OCI-LY7 (cell line): Measurements from ENCODE around the gene FAM83D. TPM values are rescaled to one million over a fixed set of nuclear protein-coding genes. Genes with fewer than 3 reads are reported as not detected.

Experiments used
- BruUV-seq: library from RNA; stranded (reverse); fragments of 400-500 nt; replicated peaks from 2 replicates; lab custom pipeline; 2021; lab: Mats Ljungman, UMichigan
- CTCF ChIA-PET: fragments of 300-600 bp; sonication (Branson Sonifier 250); formaldehyde crosslinking; loops from one replicate; lab custom pipeline; 2022; ENCODE audit warnings: antibody characterized with exemption; ENCODE audit not compliant: unreplicated experiment; lab: Charles Lee
- POLR2A ChIA-PET: fragments of 300-600 bp; sonication (Branson Sonifier 250); formaldehyde crosslinking; loops from one replicate; lab custom pipeline; 2022; ENCODE audit warnings: antibody characterized with exemption; lab: Charles Lee
- DNase-seq: peaks from one replicate; pipeline ENCODE4 v3.0.0-alpha.2; 2015; ENCODE audit warnings: low spot score
- H2AFZ ChIP-seq: fragments of 200-600 bp; sonication (generic), shearing (Covaris generic); 2 replicates; pipeline ENCODE4 v1.6.1; 2014; ENCODE audit warnings: mild to moderate bottlenecking, antibody characterized with exemption, low read length, moderate library complexity
- H3K27ac ChIP-seq: fragments of 200-600 bp; sonication (generic); 2 replicates; pipeline ENCODE4 v1.5.1; 2014; ENCODE audit warnings: mixed run types, low read depth, mild to moderate bottlenecking, moderate library complexity, low read length, inconsistent platforms; ENCODE audit not compliant: poor library complexity, severe bottlenecking
- H3K36me3 ChIP-seq: fragments of 200-600 bp; sonication (generic); 2 replicates; pipeline ENCODE4 v1.6.1; 2014; ENCODE audit warnings: mild to moderate bottlenecking, antibody characterized with exemption, low read length, moderate library complexity, mixed read lengths; ENCODE audit not compliant: insufficient read depth
- H3K4me1 ChIP-seq: fragments of 200-600 bp; sonication (generic); 2 replicates; pipeline ENCODE4 v1.5.1; 2014; ENCODE audit warnings: mild to moderate bottlenecking, low read length; ENCODE audit not compliant: insufficient read depth, poor library complexity, severe bottlenecking
- H3K4me2 ChIP-seq: fragments of 200-600 bp; sonication (generic); 2 replicates; pipeline ENCODE4 v1.6.1; 2014; ENCODE audit warnings: mild to moderate bottlenecking, low read length
- H3K4me3 ChIP-seq: fragments of 200-600 bp; sonication (generic); 2 replicates; pipeline ENCODE4 v1.5.1; 2014; ENCODE audit warnings: mild to moderate bottlenecking, low read depth, low read length; ENCODE audit not compliant: poor library complexity, severe bottlenecking
- H3K79me2 ChIP-seq: fragments of 200-600 bp; sonication (generic); 2 replicates; pipeline ENCODE4 v1.6.1; 2016; ENCODE audit warnings: low read depth, mild to moderate bottlenecking, low read length, moderate library complexity, mixed read lengths; ENCODE audit not compliant: insufficient read depth
- H3K9me2 ChIP-seq: fragments of 200-600 bp; sonication (generic); 2 replicates; pipeline ENCODE4 v1.6.1; 2016; ENCODE audit warnings: mild to moderate bottlenecking, low read length, mixed read lengths; ENCODE audit not compliant: insufficient read depth
- H3K9me3 ChIP-seq: fragments of 200-600 bp; sonication (generic); 2 replicates; pipeline ENCODE4 v1.6.1; 2014; ENCODE audit warnings: mild to moderate bottlenecking, mixed run types, low read length, mixed read lengths
- H4K20me1 ChIP-seq: fragments of 200-600 bp; sonication (generic); 2 replicates; pipeline ENCODE4 v1.6.1; 2014; ENCODE audit warnings: mild to moderate bottlenecking, antibody characterized with exemption, low read length, moderate library complexity, mixed read lengths; ENCODE audit not compliant: insufficient read depth
- CTCF ChIP-seq: fragments of 200-600 bp; sonication (generic); conservative IDR thresholded peaks from 2 replicates; pipeline ENCODE4 v1.5.1; 2014; ENCODE audit warnings: mild to moderate bottlenecking, antibody characterized with exemption, low read length, moderate library complexity, mixed read lengths
- EZH2phosphoT487 ChIP-seq: fragments of 200-600 bp; sonication (generic); IDR thresholded peaks from 2 replicates; pipeline ENCODE4 v1.6.1; 2018; ENCODE audit warnings: low read depth, borderline replicate concordance, mild to moderate bottlenecking, mixed run types, antibody characterized with exemption, low read length, moderate library complexity, mixed read lengths
- intact Hi-C: fragments of 100-400 bp; cut with micrococcal nuclease; formaldehyde crosslinking; loops from one replicate; pipeline ENCODE4 v1.10.0; 2022; ENCODE audit not compliant: unreplicated experiment
- total RNA-seq, 2 experiments: library from RNA; depleted of rRNA in 1 of 2; stranded (reverse); fragments of >200 nt in 1 of 2; shearing (Covaris generic) in 1 of 2; gene quantifications; 2 replicates each; pipeline ENCODE4 v1.2.3, GENCODE V29; 2014 to 2022

FAM83D gene
- total RNA-seq, 2 experiments from 2014 or later, result 32.6 to 48.2 TPM

DNA sequence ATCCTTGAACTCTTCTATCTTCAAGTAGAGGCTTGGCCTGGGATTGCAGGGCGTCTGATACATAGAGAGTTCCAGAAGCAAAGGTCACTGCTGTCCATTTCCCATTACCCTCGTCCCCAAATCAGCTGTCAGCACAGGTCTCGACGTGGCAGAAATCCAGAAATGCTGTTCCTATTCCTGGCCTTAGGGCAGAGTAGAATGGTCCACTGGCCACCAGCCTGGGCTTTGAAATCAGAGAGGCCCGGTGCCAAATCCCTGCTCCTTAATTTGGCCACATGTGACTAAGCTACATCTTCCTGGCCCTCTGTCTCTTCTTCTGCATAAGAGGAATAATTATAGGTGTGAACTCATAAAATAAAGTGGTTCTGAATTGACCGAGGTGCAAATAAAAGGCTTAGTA is 40.9 kb upstream of the FAM83D start:
- DNase-seq, result no peak
- intact Hi-C loops, result no loop called here
- Histone ChIP-seq H3K4me2 (peak overlapping the region; percentile 17; the same call in 1 of the 2 replicates), H3K27ac (peak overlapping the region; percentile 97), H3K36me3 (peaks cover 6% of the 10 kb centered on the region; the same call in 1 of the 2 replicates), H3K4me1 (peaks cover 71% of the 10 kb centered on the region), H3K9me3 (no peaks in the 10 kb centered on the region), H3K9me2 (no peaks in the 10 kb centered on the region), H2AFZ (no peak overlapping the region), H3K4me3 (no peak overlapping the region), H4K20me1 (no peaks in the 10 kb centered on the region), H3K79me2 (peaks cover 42% of the 10 kb centered on the region; the same call in 1 of the 2 replicates)
- TF ChIP-seq CTCF (no peak), EZH2phosphoT487 (no peak)
- CTCF ChIA-PET, result no interaction called here
- POLR2A ChIA-PET, result interaction anchor here (1.1 to 7.5 kb wide), 6 partner anchors 6 to 67 kb away, joined by 3 to 85 read pairs (median 8); no protein-coding TSS in a partner anchor
- BruUV-seq, result no TSS peak

GRCh38 chr20:38888059-38888831 is 38.0 kb upstream of the FAM83D start:
- peaks cover 21% of the 10 kb centered on the region; the same call in 1 of the 2 replicates for H3K79me2 ChIP-seq
- H3K36me3 ChIP-seq, result peaks cover 10% of the 10 kb centered on the region; the same call in 1 of the 2 replicates
- intact Hi-C loops, result no loop called here
- peaks cover 71% of the 10 kb centered on the region for H3K4me1 ChIP-seq
- no peaks in the 10 kb centered on the region for H3K9me3 ChIP-seq
- no TSS peak for BruUV-seq
- no peak overlapping the region for H3K4me3 ChIP-seq
- DNase-seq, result no peak
- no peak overlapping the region for H3K27ac ChIP-seq
- POLR2A ChIA-PET, result interaction anchor here (1.0 kb wide), 1 partner anchor 46 kb away, joined by 3 read pairs; no protein-coding TSS in a partner anchor
- no peaks in the 10 kb centered on the region for H3K9me2 ChIP-seq
- CTCF ChIA-PET, result no interaction called here
- no peak overlapping the region for H2AFZ ChIP-seq
- no peak overlapping the region for H3K4me2 ChIP-seq
- TF ChIP-seq EZH2phosphoT487, result no peak
- no peak for TF ChIP-seq CTCF
- no peaks in the 10 kb centered on the region for H4K20me1 ChIP-seq

- Histone ChIP-seq H3K9me2 (no peaks in the 10 kb centered on the region), H3K4me2 (no peak overlapping the region), H3K9me3 (no peaks in the 10 kb centered on the region), H2AFZ (no peak overlapping the region), H3K36me3 (peaks cover 10% of the 10 kb centered on the region; the same call in 1 of the 2 replicates), H3K4me3 (no peak overlapping the region), H3K27ac (no peak overlapping the region), H4K20me1 (no peaks in the 10 kb centered on the region), H3K4me1 (peaks cover 71% of the 10 kb centered on the region), H3K79me2 (peaks cover 17% of the 10 kb centered on the region; the same call in 1 of the 2 replicates)
- TF ChIP-seq EZH2phosphoT487, result no peak
- TF ChIP-seq CTCF, result no peak
- ChIA-PET POLR2A (interaction anchor here (1.0 kb wide), 1 partner anchor 47 kb away, joined by 3 read pairs; no protein-coding TSS in a partner anchor), CTCF (no interaction called here)
- no TSS peak for BruUV-seq
- intact Hi-C loops, result no loop called here
- DNase-seq, result no peak
Observed at GRCh38 chr20:38889050-38889449, 37.2 kb upstream of the FAM83D start.
